Superior temporal gyrus (tissue), 1 donor: ENCODE results near the gene PTPRJ.

Source experiments
- DNase-seq: peaks from one replicate; pipeline ENCODE4 v3.0.0-alpha.2; 2016; ENCODE audit errors: extremely low spot score

PTPRJ gene

DNA sequence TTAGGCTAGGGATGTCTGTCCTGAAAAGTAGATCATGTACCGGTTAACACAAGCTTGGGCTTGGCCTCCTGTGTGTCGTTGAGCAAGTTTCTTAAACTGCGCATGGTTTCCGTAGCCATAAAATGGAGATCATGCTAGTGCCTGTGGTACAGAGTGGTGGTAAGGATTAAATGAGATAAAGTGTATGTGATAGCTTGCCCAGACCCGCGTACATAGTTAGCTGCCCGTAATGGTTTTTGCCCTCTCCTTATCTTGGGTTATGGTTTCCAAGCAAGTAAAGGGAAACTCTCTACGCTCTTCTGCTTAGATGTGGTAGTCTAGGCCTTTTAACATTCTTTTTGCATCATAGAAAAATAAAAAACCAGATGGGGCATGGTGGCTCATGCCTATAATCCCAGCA lies 11.0 kb upstream of the PTPRJ start:
- DNase-seq: no peak

DNA sequence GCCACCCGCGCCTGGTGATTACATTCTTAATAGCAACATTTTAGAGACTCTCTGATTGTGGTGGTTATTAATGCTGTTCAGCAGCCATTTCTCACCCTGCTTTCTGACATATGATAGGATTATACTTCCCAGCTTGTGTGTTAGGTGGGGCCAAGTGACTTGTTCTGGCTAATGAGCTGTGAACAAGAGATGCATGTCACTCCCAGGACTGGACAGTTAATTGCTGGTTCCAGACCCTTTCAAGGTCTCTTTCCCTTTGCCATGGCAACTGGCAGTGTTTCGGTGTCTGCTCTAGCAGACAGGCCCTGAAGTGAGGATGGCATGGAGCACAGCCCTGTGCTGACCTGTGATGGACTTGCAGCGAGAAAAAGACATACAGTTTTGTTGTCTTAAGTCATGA lies 8.9 kb upstream of the PTPRJ start:
- DNase-seq: no peak

DNA sequence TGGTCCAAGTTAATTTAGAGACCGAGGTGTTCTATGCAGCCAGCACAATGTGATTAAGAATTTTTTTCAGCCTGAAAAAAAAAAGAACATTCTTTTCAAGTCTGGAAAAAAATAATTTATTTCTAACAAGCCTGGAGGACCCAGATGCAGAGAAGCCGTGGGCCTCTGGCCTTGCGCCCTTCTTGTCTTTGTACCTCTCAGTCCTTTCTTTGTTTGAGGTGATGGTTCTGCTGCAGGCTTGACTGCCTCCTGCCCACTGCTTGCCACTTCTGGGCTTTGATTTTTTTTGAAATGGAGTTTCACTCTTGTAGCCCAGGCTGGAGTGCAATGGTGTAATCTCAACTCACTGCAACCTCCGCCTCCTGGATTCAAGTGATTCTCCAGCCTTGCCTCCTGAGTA lies 7.2 kb upstream of the PTPRJ start:
- DNase-seq: no peak

DNA sequence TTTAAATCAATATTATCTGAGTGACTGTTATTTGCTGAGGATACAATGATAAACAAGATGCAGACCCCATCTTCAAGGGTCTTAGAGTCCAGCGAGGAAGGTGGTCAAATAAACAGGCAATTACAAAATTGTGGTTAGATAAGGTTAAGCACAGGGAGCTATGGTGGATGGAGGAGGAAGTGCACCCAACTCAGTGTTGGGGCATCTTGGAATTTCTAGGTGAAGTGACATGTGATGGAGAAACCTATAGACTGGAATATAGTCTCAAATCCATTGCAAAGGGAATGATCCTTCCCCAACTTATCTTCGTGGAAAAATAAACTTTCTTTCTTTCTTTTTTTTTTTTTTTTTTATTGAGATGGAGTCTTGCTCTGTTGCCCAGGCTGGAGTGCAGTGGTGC lies 3.4 kb upstream of the PTPRJ start:
- DNase-seq: no peak

DNA sequence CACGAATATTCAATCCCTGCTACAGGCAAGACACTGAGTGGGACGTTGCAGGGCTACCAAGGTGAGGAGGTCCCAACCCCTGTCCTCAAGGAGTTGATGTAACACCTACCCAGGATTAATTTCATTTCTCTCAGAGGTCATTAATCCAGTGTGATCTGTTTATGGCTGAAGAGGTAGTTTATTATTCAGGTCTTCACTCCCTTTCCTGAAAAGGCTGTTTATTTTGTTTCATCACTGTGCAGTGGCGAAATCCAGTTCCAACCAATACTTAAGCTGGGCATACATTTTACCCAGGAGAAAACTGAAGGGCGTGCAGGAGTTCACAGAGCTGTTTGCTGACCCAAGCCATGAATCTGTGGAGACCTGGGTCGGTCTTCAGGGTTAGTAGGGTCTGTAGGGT lies 2.7 kb upstream of the PTPRJ start:
- DNase-seq: no peak

DNA sequence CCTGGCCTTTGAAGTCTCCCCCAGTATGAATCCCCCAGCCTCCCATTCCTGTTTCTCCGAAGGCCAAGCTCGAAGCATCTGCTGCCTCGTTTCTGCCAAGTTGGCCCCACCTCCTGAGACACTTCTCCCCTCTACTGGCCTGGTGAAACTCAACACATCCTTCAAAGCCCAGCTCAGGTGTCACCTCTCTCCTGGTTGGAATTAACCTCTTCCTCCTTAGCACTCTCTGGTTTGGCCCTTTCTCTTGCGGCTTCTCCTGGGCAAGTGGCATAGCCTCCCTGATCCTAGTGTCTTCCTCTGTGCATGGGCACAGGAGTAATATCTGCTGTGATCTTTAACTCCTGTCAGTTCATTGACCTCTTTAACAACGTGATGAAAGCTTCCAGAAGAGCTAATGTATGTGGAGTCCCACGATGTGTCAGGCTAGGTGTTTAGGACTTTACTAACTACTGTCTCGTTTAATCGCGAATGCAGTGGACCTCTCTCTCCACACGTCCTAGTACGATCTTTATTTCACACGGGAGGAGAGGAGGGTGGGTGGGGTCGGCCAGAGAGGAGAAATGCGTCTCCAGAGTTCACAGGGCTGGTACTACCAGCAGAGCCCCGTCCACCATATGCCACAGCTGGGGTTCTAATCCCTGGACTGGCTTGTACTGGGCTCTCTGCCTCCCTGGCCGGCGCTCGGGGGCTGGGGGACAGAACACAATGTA lies 826 bp upstream of the PTPRJ start:
- no peak for DNase-seq

DNA sequence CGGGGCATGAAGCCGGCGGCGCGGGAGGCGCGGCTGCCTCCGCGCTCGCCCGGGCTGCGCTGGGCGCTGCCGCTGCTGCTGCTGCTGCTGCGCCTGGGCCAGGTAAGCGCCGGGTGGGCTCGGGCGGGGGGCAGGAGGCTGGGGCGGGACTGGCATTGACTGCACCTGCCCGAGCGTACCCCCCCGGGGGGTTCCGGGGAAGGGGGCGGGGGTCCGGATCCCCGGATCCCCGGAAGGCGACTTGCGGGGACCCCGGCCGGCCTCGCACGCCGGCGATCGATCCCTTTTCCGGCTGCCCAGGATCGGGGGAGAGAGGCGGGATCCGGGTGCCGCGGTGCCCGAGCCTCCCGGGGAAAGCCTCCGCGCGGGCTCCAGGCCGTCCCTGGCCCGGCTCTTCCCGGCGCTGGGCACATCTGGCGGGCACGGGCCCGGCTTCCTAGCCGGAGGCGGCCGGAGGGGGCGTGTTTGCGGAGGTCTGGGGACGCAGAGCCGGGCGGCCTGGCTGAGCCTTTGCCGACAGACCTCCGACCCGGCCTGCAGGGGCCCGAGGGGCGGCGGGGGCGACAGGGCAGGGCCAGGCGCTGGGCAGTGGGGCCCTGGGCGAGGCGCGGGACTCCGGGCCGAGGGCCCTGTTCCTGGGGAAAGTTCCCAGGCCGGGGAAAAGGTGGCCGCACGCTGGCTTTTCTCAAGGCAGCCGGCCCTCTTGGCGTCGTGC lies 705 bp downstream of the PTPRJ start:
- DNase-seq: no peak

DNA sequence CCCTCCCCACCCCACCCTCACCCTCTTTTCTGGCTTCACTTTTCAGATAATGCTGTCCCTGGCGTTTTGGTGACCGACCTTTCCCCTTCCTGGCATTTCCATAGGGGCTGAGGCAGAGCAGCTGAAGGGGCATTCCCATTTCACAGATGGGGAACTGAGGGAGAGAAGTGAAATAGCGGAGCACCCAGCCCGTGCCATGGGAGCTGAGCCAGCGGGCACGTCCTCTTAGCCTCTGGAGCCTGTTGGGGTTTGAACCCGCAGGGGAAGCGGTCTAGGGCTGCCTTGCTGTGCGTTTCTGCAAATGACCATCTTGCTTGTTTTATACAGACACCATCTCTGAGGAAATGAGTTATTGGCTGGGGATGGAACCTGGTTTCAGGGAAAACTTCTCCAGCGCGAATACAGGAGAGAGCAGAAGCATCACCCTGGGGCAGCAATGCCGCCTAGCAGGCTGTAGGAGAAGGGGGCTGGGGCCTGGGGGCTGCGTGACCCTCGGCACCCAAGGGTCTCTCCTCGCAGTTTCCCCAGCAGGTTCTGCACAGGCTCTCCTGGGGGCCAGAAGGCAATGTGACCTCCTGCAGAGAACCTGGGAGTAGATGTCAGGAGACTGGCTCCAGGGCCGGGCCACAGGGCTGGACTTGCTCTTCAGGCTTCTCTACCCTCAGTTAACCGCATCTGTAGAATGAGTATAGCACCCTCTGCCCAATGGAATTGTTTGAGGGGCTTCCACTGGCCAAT lies 1.5 kb downstream of the PTPRJ start:
- DNase-seq: no peak

DNA sequence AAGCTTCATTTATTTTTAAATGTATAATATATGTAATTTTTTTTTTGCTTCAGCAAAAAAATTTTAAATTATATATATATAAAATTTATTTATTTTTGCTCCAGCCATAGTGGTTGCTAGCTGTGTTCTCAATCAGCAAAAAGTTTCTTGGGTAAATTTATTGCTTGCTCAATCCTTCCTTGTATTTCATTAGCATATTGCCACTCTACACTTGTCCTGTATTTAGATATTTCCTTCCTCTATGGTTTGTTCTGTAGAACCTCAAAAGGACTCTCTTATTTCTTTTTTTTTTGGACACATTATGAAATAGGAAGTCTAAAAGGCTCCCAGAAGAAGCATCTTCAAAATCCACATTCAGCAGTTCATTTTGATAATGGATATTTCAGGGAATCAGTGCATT lies 2.3 kb downstream of the PTPRJ start:
- DNase-seq: no peak

DNA sequence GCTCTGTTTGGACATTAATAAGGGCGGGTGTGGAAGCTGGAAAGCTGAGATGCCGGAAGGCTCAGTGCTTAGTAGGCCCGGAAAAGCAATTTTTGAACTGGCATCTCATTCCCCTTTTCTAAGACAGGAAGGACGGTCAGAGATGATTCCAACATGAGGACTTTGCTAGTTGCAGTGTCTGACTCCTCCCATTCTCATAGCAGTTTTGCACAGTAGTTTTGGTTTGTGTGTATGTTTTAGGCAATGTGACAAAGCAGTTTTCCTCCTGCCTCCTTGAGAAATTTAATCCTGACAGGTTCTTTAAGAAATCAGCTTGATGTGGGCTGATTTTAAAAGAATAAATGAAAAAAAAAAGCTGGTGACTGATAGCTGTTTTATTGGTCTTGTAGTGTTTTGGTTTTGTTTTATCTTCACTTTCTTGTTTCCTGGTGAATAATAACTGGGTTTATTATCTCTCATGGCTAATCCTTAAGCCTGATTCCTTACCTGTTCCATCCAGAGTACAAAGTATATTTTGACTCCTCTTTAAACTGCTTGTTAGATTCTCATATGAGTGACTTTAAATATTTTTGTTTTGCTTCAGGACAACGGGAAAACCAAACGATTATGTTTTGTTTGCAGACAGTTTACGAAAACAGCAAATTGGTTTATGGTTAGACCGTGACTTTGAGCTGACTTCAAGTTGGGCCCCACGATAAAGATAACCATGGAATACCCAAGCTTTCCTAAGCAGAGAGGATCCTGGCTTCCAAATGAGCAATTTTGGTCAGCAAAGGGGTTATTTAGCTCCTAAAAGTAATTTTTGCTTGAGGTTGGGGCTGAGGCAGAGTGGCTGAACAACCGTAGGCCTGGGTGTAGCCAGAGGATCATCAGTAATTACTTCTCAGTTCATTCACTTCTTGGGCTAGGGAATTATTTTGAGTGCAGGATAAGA lies 3.4 kb downstream of the PTPRJ start:
- DNase-seq: no peak

DNA sequence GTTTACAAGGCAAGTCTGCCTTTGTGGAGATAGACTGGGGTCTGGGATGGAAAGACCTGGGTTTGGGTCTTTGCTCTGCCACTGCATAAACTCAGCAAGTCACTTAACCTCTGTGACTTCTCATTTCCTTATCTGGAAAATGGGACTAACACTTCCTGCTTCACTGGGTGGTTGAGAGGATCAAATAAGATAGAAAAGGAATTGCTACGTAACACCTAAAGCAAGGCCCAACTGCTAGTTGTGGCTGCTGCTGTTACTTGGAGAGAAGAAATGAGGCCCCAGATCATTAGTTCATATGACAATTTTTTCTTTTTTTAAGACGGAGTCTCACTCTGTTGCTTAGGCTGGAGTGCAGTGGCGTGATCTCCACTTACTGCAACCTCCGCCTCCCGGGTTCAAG lies 5.9 kb downstream of the PTPRJ start:
- no peak for DNase-seq

DNA sequence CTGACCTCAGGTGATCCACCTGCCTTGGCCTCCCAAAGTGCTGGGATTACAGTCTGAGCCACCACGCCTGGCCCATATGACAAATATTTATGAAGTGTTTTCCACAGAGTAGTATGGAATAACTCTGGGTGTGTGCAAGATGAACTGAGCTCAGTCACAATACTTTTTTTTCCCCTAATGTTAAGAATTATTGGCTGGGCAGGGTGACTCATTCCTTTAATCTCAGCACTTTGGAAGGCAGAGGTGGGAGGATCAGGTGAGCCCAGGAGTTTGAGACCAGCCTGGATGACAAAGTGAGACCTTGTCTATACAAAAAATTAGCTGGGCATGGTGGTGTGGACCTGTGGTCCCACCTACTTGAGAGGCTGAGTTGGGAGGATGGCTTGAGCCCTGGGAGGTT lies 6.4 kb downstream of the PTPRJ start:
- DNase-seq: no peak

DNA sequence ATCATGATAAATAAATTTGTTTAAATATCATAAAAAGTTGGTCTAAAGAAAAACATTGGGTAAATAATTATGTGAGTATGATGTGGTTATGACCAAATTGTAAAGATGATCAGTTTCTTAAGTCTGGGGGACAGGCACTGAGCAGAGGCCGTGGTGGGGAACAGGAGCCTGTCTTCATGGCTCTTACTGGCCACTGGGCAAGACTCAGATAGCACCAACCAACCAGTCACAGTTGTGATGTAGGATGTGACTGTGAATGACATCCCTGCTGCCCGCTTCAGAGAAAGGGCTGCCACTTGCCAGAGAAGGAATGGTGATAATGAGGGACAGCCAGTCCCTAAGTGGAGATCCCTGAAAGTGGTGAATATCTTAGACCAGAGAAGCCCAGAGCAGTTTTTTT lies 7.0 kb downstream of the PTPRJ start:
- DNase-seq: no peak

DNA sequence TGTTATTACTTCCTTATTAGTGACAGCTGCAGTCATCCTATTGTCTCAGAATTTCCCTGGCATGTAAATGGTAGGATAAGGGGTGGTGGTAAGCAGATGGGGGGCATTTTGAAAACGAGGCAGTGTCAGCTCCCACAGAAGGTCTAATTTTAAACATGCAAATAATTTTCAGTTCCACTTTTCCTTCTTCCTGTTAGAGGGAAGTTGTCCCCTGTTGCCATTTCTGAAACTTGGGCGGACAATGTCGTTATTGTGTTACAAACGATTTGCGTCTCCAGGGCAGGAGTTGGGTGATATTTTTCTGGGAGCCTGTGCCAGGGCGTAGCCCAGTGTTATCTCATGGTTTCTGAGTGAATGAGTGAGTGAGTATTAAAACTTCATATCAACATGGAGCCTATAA lies 7.4 kb downstream of the PTPRJ start:
- no peak for DNase-seq

DNA sequence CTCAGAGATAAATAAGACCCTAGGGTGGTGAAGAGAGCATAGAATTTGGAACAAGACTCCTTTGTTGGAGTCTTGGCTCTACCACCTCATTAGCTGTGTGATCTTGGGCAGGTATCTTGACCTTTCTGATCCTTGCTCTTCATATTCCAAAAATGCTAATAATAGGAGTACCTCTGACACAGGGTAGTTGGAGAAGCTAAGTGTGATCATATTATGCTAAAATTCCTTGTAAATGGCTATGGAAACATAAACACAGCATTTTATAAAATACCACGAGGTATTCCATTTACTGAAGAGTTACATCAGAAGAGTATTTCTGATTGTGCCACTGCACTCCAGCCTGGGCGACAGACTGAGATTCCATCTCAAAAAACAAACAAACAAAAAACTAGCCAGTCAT lies 9.4 kb downstream of the PTPRJ start:
- no peak for DNase-seq

DNA sequence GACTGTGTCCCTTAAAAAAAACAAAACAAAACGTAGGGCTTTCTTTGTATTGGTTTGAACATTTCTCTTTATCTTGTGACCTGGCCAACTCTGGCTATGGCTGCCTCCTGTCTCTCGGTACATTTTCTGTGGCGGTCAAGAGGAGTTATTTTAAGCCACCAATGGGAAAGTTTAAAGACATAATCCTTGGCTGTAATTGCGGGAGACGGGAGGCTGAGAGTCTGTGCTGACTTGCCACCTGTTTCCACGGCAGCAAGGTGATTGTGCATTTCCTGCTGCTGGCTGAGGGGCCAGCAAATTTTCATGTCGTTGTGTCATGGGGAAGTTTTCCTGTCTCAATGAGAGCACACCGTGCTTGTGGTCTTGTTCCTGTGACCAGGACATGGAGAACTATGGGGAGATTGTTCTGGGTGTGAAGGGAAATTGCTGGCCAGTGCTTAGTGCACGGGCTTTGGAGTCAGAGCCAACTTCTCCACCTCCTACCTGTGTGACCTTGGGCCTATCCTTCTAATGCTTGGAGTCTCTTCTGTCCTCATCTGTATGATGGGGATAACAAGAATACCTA lies 11.0 kb downstream of the PTPRJ start:
- DNase-seq: no peak

DNA sequence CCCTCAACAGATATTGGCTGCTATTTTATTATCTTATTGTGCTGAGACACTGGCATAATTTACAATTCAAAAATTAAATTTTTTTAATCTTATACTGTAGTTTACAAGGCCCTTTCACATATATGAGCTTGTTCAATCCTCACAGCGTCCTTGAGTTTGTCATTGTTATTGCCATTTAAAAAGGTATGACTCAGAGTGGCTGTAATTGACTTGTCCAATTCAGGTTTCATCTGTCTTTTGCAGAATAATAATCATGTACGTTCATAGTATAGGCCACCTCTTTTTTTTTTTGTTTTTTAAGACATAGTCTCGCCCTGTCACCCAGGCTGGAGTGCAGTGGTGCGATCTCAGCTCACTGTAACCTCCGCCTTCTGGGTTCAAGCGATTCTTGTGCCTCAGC lies 11.5 kb downstream of the PTPRJ start:
- DNase-seq: no peak

DNA sequence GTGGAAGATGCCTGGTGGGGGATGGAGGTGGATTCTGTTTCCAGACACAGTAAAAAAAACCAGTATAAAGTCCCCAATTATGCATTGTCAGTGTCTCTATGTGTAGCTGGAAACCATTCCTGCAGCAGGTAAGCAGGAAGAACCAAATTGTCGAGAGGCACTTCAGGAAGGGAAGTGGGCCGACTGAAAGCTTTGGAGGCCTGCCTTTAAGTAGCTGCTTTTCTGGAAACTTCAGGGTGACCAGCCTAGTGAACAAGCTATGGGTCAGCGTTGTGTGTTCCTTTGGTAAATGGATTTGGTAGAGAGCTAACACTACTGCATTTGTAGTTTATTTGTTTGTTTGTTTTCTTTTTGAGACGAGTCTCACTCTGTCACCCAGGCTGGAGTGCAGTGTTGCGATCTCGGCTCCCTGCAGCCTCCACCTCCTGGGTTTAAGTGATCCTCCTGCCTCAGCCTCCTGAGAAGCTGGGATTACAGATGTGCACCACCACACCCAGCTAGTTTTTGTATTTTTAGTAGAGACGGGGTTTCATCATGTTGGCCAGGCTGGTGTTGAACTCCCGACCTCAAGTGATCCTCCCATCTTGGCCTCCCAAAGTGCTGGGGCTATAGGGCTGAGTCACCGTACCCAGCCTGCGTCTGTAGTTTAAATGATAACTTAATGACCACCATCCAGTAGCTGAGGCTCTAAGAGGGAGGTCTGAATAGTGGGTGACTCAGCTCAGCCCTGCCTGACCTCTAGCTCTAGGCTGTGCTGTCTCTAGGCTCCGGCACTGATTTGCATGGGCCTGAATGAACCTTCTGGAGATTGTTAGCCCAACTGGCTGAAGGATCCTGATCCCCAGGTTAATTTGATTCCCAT lies 12.8 kb downstream of the PTPRJ start:
- DNase-seq: no peak

DNA sequence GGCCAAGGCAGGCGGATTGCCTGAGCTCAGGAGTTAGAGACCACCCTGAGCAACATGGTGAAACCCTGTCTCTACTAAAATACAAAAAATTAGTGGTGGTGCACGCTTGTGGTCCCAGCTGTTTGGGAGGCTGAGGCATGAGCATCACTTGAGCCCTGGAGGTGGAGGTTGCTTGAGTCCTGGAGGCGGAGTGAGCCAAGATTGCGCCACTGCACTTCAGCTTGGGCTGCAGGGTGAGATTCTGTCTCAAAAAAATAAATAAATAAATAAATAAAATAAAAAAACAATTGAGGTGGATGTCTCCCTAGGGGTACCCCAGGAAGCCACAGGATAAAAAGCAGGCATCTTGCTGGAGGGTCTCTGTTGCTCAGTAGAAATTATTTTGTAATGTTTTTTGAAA lies 14.1 kb downstream of the PTPRJ start:
- DNase-seq: no peak

DNA sequence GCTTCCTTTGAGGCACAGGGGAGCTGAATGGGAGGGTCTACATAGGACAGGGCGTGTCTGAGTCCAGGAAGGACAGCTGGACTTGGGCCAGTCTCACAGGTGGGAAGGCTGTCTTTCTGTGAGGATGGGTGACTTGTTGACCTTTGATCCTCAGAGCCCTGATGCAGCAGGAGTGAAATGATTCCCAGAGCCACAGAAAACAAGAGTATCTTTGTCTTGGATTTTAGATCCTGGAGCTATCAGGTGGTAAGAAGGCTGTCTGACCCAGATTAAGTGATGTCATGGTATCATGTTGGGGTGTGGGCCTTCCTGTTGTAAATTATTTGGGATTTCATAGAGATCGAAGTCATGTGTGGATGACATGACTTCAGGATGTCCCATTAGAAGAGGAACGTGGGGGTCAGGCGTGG lies 15.0 kb downstream of the PTPRJ start:
- no peak for DNase-seq
